Testis (tissue), 3 donors: ENCODE measurements around the gene GRK1. TPM values are rescaled to one million over a fixed set of nuclear protein-coding genes. Genes with fewer than 3 reads are reported as not detected.

Source experiments
- DNase-seq: peaks from one replicate; pipeline ENCODE4 v3.0.0-alpha.2; 2019
- H3K27ac ChIP-seq, 2 donors: fragments of 200-600 bp; sonication (generic); one replicate each; pipeline ENCODE4 v1.5.1; 2019
- H3K27me3 ChIP-seq: fragments of 200-600 bp; sonication (generic); one replicate; pipeline ENCODE4 v1.5.1; 2019
- H3K36me3 ChIP-seq: fragments of 200-600 bp; sonication (generic); one replicate; pipeline ENCODE4 v1.5.1; 2017; ENCODE audit warnings: low read depth; ENCODE audit errors: missing control alignments
- H3K4me1 ChIP-seq: fragments of 200-600 bp; sonication (generic); one replicate; pipeline ENCODE4 v1.5.1; 2019
- H3K4me3 ChIP-seq, 2 donors: fragments of 200-600 bp; sonication (generic); one replicate each; pipeline ENCODE4 v1.5.1; 2017 to 2019
- H3K9me3 ChIP-seq: fragments of 200-600 bp; sonication (generic); one replicate; pipeline ENCODE4 v1.5.1; 2017
- CTCF ChIP-seq, 3 experiments: fragments of 450-650 bp in 2 of 3; fragments of 200-600 bp in 1 of 3; sonication (generic) in 1 of 3; IDR thresholded peaks; one replicate each; pipeline ENCODE4 v1.5.1; 2016 to 2019; ENCODE audit warnings: antibody characterized with exemption in 3 of 3, mild to moderate bottlenecking in 2 of 3, moderate library complexity in 1 of 3
- POLR2A ChIP-seq: fragments of 450-650 bp; IDR thresholded peaks from one replicate; pipeline ENCODE4 v1.6.1; 2017; ENCODE audit warnings: antibody characterized with exemption, mild to moderate bottlenecking, moderate library complexity
- WGBS, 2 donors: methylation state at CpG; one replicate each; pipeline ENCODE4 v1.1.5; 2018; 5-methylcytosine and 5-hydroxymethylcytosine counted together
- intact Hi-C: fragments of 100-400 bp; cut with DNase I; formaldehyde crosslinking; loops from one replicate; pipeline ENCODE4 v1.15.1; 2023; ENCODE audit warnings: low total_unique reads
- polyA plus RNA-seq: library from polyadenylated mRNA; stranded (reverse); fragments of 350-450 nt; fragmentation: Illumina TruSeq; extraction: RNeasy Lipid Tissue Mini Kit (QIAGEN cat#74804); gene quantifications from one replicate; pipeline ENCODE4 v1.2.3, GENCODE V29; 2014; ENCODE audit warnings: low read depth, low replicate concordance; ENCODE audit not compliant: insufficient read depth
- total RNA-seq, 2 donors: library from RNA; depleted of rRNA; stranded (reverse); fragments of >200 nt; gene quantifications; one replicate each; pipeline ENCODE4 v1.2.3, GENCODE V29; 2016

The GRK1 gene
- total and polyA plus RNA-seq, 3 donors from 2014 or later, result 0.55 to 2.1 (median 0.87) TPM

GRCh38 chr13:113644800-113645199 lies 22.2 kb upstream of the GRK1 start:
- TF ChIP-seq POLR2A, result no peak
- no peak for TF ChIP-seq CTCF (IDR thresholded peaks at IDR 0.05)
- DNase-seq, result no peak
- intact Hi-C loops, result no loop called here
- WGBS, 2 donors, result 94 to 100% methylated on average over 1 of the region's 1 CpG
- H3K4me3 ChIP-seq, result no peak overlapping the region
- H3K27ac ChIP-seq, result no peak overlapping the region
- H3K9me3 ChIP-seq, result no peaks in the 10 kb centered on the region
- H3K4me1 ChIP-seq, result peaks cover 6% of the 10 kb centered on the region
- no peaks in the 10 kb centered on the region for H3K27me3 ChIP-seq
- H3K36me3 ChIP-seq, result no peaks in the 10 kb centered on the region

GRCh38 chr13:113645329-113645728 lies 21.7 kb upstream of the GRK1 start:
- Histone ChIP-seq H3K36me3 (no peaks in the 10 kb centered on the region), H3K9me3 (no peaks in the 10 kb centered on the region), H3K4me3 (no peak overlapping the region), H3K4me1 (peaks cover 6% of the 10 kb centered on the region), H3K27ac (no peak overlapping the region), H3K27me3 (no peaks in the 10 kb centered on the region)
- no peak for DNase-seq
- TF ChIP-seq POLR2A, result no peak
- no peak for TF ChIP-seq CTCF (IDR thresholded peaks at IDR 0.05)
- WGBS, 2 donors, result 94 to 98% methylated on average over 9 of the region's 9 CpGs
- intact Hi-C loops, result no loop called here

- TF ChIP-seq CTCF (IDR thresholded peaks at IDR 0.05) (no peak), POLR2A (no peak)
- H3K27me3 ChIP-seq, result no peaks in the 10 kb centered on the region
- peaks cover 6% of the 10 kb centered on the region for H3K4me1 ChIP-seq
- intact Hi-C loops, result no loop called here
- H3K27ac ChIP-seq, result no peak overlapping the region
- no peaks in the 10 kb centered on the region for H3K9me3 ChIP-seq
- 77 to 79% methylated on average over 11 of the region's 11 CpGs for WGBS, 2 donors
- no peaks in the 10 kb centered on the region for H3K36me3 ChIP-seq
- DNase-seq, result no peak
- no peak overlapping the region for H3K4me3 ChIP-seq
These were observed 20.6 kb upstream of the GRK1 start for GRCh38 chr13:113646376-113646775.

GRCh38 chr13:113646921-113647340 lies 20.1 kb upstream of the GRK1 start:
- Histone ChIP-seq H3K9me3 (no peaks in the 10 kb centered on the region), H3K4me3 (no peak overlapping the region), H3K36me3 (no peaks in the 10 kb centered on the region), H3K4me1 (peaks cover 6% of the 10 kb centered on the region), H3K27me3 (no peaks in the 10 kb centered on the region), H3K27ac (peak overlapping the region; percentile 14 to 43)
- WGBS, 2 donors, result 79% methylated on average over 10 of the region's 10 CpGs
- intact Hi-C loops, result no loop called here
- DNase-seq, result no peak
- no peak for TF ChIP-seq POLR2A
- no peak for TF ChIP-seq CTCF (IDR thresholded peaks at IDR 0.05)
